Endothelial cell of hepatic sinusoid (primary cell): Measurements from ENCODE around the gene MGRN1.

ENCODE experiments used
- in situ Hi-C: cut with HindIII; loops from 2 replicates; pipeline ENCODE4 v1.10.0; 2017; ENCODE audit warnings: low sequenced_read_pairs

The MGRN1 gene

GRCh38 chr16:4667203-4667963 lies 42.8 kb downstream of the MGRN1 start:
- in situ Hi-C loops = no loop called here

DNA sequence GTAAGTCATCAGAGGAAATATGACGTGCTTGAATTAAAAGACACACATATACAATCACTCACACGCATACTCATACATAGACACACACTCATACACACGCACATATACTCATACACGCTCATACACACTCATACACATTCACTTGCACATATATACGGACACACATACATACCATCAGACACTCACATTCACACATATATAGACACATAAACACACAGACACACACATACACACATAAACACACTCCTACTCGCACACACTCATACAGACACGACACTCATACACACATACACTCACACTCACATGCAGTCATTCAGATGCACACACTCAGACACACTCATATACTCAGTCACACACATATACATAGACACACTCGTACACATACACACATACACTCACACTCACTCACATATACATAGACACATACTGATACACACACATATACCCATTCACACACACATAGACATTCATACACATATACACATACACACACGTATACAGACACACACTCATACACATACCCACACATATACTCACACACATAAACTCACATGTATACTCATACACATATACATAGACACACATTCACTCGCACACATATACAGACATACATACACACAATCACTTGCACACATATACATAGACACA lies 43.8 kb downstream of the MGRN1 start:
- in situ Hi-C loops = no loop called here

- in situ Hi-C loops = no loop called here
Measured at GRCh38 chr16:4673387-4674046, 48.9 kb downstream of the MGRN1 start.

GRCh38 chr16:4674926-4675530 lies 50.4 kb downstream of the MGRN1 start:
- in situ Hi-C loops = no loop called here

DNA sequence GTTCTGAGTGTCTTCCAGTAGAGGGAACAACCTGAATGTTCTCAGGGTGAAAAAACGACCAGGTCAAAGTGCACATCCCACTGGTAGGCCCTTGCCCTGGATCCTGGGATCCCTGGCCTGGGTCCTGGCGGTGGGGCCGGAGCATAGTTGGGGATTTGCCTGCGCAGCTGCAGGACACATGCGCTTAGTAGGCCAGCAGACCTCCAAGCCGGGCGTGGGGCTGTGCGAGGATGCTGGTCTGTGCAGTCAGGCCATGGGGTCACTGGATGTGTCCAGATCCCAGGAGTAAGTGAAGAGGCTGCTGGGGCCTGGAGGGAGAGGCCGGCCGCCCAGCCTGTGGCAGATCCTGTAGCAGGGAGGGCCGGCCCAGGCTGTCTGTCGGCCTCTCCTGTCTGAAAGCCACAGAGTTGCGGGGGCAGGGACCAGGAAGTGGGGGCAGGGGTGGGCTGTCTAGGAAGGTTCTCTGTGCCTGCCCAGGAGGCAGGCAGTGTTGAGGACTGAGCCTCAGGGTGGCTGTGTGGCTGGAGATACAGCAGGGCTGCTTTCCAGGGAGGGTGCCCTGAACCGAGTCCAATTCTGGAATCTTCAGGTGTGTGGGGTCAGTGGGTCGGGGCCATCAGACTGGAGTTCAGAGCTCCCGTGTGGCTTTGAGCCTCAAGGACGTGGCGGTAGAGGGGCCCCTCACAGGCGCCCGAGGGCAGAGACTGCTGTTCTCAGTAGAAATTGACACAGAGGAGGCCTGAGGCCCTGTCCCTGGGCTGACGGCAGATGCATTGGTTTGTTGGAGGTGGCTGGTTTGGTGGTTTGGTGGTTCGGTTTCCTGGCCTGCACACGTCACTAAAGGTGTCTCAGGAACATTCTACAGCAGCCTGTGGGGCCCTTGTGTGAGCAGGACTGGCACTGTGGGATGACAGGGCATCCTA lies 51.5 kb downstream of the MGRN1 start:
- in situ Hi-C loops = no loop called here

- in situ Hi-C loops = no loop called here
Measured at GRCh38 chr16:4676831-4677230, 52.2 kb downstream of the MGRN1 start.

- in situ Hi-C loops = no loop called here
Measured at GRCh38 chr16:4677390-4677789, 52.8 kb downstream of the MGRN1 start.

- in situ Hi-C loops = no loop called here
Measured at GRCh38 chr16:4677994-4678393, 53.4 kb downstream of the MGRN1 start.

DNA sequence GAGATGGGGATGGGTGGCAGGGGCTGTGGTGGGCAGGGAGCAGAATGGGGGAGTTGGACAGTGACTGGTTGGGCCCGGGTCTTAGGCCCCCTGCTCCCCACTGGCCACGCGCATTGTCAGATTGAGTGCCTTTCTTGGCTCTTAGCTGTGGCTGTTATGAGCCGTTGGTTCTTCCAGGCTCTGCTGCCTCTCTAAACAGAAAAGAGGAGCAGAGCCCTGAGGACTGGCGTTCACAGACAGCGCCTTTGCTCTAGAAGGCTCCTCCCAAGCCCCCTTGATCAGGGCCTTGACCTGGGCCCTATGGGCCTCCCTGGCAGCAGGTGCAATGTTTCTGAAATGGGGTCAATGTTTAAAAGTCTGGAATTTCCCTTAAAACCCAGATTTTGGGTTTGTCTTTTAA lies 54.0 kb downstream of the MGRN1 start:
- in situ Hi-C loops = no loop called here

DNA sequence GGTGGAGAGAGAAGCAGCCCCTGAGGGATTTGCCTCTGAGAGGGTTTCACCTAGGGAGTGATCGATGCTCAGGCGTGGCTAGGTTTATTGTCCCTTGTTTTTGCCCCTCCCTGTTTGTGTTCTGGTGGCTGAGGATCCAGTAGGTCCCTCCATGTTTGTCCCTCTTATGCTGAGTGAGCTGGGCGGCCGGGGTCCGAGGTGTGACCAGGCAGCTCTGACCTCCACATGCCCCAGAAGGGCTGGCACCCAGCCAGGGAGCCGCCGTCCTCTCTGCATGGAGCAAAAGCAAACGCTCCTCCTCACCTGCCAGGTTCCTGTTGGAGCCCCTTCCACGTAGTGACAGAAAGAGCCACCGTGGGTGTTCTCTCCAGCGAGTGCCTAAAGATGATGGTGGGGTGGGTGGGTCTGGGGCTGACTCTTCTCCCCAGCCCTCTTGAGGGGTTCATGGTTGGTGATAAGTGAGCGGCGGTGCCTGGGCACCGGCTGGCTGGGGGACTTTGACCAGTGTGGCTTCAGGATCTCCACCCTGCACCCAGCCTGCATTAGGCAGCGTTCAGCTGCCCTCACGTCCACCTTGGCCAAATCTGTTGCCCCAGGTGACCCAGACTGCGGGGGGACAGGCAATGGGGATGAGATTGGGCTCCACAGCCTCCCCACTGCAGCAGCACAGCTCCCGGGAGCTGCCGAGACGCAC lies 54.7 kb downstream of the MGRN1 start:
- in situ Hi-C loops = no loop called here

GRCh38 chr16:4679850-4680636 lies 55.4 kb downstream of the MGRN1 start:
- in situ Hi-C loops = loop anchor here (5.0 kb wide), 1 partner anchor 38 kb away; no protein-coding TSS in a partner anchor

- in situ Hi-C loops = loop anchor here (5.0 kb wide), 1 partner anchor 39 kb away; no protein-coding TSS in a partner anchor
Measured at GRCh38 chr16:4680673-4681470, 56.2 kb downstream of the MGRN1 start.

GRCh38 chr16:4681471-4682083 lies 57.0 kb downstream of the MGRN1 start:
- in situ Hi-C loops = loop anchor here (5.0 kb wide), 1 partner anchor 39 kb away; no protein-coding TSS in a partner anchor

GRCh38 chr16:4682084-4682591 lies 57.5 kb downstream of the MGRN1 start:
- in situ Hi-C loops = loop anchor here (5.0 kb wide), 1 partner anchor 40 kb away; no protein-coding TSS in a partner anchor

- in situ Hi-C loops = loop anchor here (5.0 kb wide), 1 partner anchor 40 kb away; no protein-coding TSS in a partner anchor
Measured at GRCh38 chr16:4682616-4683254, 58.1 kb downstream of the MGRN1 start.

DNA sequence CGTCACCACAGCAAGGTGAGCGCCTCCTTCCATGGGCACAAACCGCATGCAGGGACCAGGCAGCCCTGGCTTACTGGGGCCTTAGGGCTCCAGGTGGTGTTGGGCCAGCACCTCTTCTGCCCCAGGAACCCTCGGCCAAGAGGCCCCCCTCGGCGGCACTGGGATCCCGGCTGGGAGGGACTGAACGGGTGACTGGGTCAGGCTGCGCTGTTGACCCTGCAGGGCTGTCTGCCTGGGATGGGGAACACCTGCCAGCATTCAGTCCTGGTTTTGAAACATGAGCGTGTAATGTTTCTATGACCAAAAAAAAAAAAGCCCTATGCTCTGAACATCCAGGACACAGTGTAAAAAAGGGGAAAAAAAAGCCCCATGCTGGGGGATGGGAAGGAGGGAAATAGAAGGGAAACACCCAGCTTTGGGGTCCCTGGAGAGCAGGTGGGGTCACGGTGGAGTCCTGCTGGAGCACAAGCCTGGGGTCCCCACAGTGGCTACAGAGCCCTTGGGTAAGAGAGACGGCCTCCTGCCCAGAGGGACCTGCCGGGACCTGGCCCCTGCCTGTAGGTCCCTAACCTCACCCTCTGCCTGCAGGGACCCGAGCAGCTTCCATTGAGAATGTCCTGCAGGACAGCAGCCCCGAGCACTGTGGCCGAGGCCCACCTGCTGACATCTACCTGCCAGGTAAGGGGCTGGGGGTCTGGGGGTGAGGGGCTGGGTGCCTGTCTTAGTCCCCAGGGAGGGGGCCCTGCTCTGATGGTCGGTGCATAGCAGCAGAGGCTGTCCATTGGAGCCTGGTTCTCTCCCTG lies 58.8 kb downstream of the MGRN1 start:
- in situ Hi-C loops = loop anchor here (5.0 kb wide), 1 partner anchor 41 kb away; no protein-coding TSS in a partner anchor
